HG03442 (cell line): ENCODE data around the gene IFIT1.
"Not testable (repeated sequence)": the region's sequence is repeated elsewhere in the genome, so short reads cannot be mapped to it uniquely, and the experiment has no call there.

Experiments used
- ATAC-seq: cut with Tn5 transposase; IDR thresholded peaks from one replicate; pipeline ENCODE4 v1.9.1; 2021; ENCODE audit warnings: mild to moderate bottlenecking, moderate library complexity; ENCODE audit not compliant: unreplicated experiment

Gene IFIT1

GRCh38 chr10:89428877-89429276 is 36.5 kb downstream of the IFIT1 start:
- no peak for ATAC-seq

GRCh38 chr10:89431977-89432376 is 39.6 kb downstream of the IFIT1 start:
- ATAC-seq, result no peak

- no peak for ATAC-seq
These were observed 46.1 kb downstream of the IFIT1 start for GRCh38 chr10:89438525-89438924.

- ATAC-seq, result no peak
These were observed 48.0 kb downstream of the IFIT1 start for GRCh38 chr10:89440226-89441009.

- ATAC-seq, result no peak
These were observed 49.9 kb downstream of the IFIT1 start for GRCh38 chr10:89442289-89442688.

- not testable (repeated sequence) for ATAC-seq
These were observed 52.4 kb downstream of the IFIT1 start for GRCh38 chr10:89444819-89445218.

- no peak for ATAC-seq
These were observed 58.5 kb downstream of the IFIT1 start for GRCh38 chr10:89450901-89451300.

GRCh38 chr10:89452193-89452592 is 59.8 kb downstream of the IFIT1 start:
- no peak for ATAC-seq

GRCh38 chr10:89454561-89455347 is 62.3 kb downstream of the IFIT1 start:
- ATAC-seq, result no peak
